ENCODE measurements around the gene AATF. TPM values are rescaled to one million over a fixed set of nuclear protein-coding genes. Genes with fewer than 3 reads are reported as not detected.

Gene AATF
- total RNA-seq, 1 experiment from 2014 or later = 153 TPM

DNA sequence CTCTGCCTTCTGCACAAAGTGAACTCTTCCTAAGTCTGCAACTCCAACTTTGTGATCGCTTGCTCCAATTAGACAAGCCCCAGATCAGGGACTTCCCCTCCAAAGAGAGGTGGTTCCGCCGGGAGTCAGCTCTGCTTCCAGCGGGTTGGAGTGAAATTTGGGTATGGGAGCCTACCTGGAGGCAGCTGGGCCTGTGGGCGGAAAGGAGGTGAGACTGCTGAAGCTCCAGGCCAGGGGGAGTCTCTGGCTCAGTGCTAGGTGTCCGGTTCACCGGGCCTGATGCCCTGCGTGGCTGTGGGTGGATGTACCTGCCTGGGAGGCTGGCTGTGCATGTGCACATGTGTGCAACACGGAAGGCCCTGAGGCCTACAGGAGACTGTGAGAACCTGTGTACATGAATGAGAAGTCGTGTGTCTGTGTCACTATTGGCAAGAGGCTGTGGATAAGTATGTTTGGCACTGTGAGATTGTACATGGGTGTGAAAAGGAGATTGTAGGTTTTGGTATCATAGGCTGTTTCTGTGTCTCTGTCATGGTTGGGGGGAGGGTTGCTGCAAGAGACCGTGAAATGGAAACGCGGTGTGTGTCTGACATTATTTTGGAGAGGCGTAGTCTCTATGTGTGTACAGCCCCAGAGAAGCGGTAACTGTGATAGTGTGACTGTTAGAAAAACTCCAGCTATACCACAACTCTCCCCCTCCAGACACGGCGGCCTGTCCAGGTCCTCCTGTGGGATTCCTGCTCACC, 7.3 kb upstream of the AATF start:
- DNase-seq (ENCODE audit: low read depth) = no peak

- no peak for DNase-seq (ENCODE audit: low read depth)
Measured at GRCh38 chr17:36942019-36942599, 6.6 kb upstream of the AATF start.

DNA sequence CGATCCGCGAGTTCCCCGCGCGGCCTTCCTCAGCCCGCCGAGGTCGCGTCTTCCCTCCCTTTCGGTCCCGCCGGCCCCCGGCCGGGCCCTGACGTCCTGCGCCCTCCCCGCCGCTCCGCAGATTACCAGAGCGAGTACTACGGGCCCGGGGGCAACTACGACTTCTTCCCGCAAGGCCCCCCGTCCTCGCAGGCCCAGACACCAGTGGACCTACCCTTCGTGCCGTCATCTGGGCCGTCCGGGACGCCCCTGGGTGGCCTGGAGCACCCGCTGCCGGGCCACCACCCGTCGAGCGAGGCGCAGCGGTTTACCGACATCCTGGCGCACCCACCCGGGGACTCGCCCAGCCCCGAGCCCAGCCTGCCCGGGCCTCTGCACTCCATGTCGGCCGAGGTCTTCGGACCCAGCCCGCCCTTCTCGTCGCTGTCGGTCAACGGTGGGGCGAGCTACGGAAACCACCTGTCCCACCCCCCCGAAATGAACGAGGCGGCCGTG, 6.1 kb upstream of the AATF start:
- DNase-seq (ENCODE audit: low read depth) = no peak

DNA sequence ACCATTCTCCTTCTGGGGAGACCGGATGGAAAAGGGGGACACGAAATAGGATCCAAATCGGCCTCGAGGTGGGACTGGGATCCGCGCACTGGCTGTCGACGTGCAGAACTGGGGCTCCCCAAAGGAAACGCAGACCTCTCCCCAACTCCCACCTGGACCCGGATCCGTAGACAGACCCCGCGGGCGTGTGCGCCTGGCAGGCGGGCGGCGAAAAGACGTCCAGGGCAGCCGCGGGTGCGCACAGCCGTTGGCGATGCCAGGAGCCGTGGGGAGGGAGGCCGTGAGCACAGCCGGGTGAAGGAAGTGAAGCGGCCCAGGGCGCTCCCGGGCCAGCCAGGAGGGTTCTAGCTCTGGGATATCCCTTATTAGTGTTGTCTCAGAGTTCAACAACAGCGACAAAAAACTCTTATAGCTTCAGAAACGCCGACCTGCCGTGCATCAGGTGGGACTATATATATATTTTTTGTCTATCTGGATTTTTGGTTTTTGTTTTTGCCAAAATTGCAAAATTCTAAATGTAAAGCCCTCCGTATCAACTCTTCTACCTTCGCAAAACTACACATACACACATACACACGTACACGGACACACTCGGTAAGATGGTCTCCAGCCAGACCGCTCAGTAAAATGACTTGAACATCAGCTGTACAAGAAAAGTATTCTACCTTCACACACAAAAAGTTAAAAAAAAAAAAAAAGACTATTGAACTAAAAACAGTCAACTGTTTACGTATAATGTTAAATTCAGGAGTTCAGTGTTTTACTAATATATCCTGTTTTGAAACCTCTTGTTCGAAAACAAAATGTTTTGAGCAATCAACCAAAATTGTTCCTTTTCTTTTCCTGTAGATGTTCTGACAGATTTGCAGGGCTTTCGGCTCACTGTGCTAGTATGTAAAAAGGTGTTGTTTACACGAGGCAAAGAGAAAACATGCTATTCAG, 5.2 kb upstream of the AATF start:
- DNase-seq (ENCODE audit: low read depth) = no peak

DNA sequence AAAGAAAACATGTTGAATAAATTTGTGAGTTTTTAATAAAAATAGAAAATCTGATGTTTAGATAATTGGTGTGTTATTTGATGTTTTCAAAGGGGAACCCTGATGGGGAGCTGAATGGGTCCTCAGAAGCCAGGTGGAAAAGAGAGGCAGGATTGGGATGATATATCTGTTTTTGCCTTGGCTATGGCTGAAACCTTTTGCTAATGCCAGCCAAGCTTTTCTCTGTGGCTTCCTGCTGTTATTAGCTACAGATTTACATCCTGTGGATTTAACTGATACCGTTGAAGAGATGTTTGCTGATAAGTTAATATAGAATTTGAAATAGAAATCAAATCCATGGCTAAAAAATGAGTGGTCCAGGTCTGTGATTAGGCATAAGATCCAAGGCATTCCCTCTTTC, 4.2 kb upstream of the AATF start:
- no peak for DNase-seq (ENCODE audit: low read depth)

DNA sequence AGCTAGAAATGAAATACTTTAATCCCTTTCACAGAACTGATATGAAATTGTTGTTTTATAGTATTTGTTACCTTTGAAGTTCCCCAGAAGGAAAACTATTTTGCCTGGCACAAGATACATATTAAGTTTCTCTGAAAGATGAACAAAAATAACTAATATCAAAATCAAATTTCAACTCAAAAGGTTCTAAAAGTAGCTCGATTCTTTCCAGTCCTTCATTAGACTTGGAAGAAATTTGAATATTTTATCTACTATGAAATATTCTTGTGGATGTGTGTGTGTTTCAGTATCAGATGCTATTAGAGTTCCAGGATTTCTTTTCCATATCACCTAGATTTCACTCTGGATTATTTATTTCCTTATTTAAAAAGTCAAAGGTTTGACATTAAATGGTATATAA, 3.6 kb upstream of the AATF start:
- no peak for DNase-seq (ENCODE audit: low read depth)

DNA sequence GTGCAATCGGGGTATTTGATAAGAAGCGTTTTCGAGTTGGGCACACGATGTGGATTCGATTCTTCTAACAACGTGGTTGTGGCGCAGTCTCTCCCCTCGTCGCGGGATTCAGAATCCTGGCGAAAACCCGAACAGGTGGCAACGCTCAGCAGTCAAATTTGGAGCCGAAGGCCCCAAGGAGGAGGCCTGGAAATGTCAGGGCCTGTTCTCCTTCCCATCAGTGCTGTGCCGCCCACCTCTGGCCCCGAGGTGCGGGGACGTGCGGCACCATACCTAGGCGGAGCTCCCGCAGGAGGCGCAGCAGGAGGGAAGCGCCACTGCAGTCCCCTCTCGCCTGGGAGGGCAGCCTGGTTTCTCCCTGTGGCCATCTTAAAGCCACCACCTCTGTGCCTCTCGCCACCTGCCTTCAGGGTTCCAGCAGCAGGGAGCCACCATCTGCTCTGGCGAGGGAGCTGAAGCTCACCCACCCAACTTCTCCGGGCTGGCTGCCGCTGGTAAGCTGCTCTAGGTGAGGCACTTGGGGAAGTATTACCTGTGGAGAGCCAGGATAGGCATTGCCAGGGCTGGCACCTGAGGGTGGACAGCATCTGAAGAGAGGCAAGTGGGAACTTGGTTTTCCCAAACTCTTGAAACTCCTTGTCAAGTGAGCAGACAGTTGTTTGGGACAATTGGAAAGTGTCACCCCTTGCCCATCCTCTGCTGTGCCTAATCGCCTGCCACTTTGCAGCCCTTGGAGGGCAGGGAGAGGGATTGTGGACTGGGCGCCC, 2.6 kb upstream of the AATF start:
- DNase-seq (ENCODE audit: low read depth) = no peak

GRCh38 chr17:36946726-36947091, 2.0 kb upstream of the AATF start:
- no peak for DNase-seq (ENCODE audit: low read depth)

DNA sequence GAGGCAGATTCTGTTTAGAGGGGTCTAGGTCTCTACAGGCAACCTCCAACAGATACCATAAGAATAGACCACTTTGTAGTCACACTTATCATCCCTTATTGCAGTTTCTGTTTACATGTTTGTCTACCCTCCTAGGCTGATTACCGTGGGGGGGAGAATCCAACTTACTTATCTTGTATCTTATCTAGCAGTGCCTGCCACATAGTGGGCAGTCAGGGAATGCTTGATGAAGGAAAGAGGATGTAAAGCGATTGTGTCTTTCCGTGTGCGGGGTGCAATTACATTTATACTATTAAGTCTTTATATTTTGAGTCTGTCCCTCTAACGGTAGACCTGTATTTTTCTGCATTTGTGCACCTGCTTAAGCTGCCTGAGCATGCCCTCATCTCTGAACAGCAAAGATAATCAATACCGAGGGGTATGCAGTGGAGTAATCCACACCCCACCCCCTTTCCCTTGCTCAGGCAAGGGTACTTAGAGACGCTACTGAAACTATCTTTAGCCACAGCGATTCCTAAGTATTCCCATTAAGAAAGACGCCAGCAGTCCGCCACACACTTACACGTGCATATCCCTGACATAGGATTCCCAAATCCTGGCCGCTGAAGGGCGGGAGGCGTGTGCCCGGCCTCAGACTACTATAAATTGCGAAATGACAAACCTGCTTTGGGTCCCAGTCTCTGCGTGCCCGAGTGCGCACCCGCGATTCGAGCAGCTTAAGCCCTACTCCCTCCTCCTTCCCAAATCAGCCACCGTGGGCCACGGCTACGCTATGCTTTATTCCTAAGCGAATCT, 635 bp upstream of the AATF start:
- peak; percentile 35 for DNase-seq (ENCODE audit: low read depth)

DNA sequence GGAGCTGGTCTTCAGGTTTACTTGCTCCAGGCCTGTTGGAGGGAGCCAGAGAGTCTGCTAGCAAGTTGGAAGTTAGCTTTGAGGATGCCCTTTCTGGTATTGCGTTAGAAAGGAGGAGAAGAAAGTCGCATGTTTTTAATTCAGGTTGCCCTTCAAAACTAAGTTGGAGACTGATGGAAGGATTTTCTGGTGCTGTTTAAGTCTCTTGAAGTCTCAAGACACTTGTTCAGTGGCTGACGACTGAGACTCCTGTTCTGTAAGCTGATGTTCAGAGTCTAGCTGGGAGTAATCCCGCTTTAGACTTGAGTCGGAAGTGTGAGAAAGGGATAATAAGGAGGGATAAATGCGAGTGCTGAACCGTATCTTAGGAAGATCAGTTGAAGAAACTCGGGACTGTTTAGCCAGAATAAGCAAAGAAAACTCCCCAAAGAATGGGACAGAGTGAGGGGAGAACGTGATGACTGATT, 740 bp downstream of the AATF start:
- DNase-seq (ENCODE audit: low read depth) = no peak

DNA sequence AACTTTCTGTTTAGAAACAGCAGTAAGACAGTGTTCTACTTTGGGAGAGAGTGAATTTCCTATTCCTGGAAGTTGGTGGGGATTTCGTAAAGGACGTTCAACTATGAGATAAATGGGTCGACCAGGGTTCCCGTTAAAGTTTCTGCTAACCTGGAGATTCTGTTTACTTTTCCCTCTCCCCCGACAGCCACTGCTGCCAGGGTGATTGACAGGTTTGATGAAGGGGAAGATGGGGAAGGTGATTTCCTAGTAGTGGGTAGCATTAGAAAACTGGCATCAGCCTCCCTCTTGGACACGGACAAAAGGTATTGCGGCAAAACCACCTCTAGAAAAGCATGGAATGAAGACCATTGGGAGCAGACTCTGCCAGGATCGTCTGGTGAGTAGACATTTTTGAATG, 1.3 kb downstream of the AATF start:
- no peak for DNase-seq (ENCODE audit: low read depth)

GRCh38 chr17:36951084-36951789, 2.5 kb downstream of the AATF start:
- DNase-seq (ENCODE audit: low read depth) = no peak

DNA sequence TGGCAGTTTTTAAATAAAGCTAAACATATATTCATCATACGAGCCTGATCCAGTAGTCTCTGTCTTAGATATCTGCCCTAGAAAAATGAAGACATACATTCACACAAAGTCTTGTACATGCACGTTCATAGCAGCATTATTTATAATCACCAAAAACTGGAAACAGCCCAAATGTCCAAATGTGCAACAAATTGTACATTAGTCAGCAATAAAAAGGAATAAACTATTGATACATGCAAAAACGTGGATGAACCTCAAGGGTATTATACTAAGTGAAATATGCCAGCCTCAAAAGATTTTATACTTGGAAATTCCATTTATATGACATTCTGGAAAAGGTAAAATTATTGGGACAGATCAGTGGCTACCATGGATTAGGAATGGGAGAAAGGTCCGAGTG, 22.8 kb downstream of the AATF start:
- DNase-seq (ENCODE audit: low read depth) = no peak

DNA sequence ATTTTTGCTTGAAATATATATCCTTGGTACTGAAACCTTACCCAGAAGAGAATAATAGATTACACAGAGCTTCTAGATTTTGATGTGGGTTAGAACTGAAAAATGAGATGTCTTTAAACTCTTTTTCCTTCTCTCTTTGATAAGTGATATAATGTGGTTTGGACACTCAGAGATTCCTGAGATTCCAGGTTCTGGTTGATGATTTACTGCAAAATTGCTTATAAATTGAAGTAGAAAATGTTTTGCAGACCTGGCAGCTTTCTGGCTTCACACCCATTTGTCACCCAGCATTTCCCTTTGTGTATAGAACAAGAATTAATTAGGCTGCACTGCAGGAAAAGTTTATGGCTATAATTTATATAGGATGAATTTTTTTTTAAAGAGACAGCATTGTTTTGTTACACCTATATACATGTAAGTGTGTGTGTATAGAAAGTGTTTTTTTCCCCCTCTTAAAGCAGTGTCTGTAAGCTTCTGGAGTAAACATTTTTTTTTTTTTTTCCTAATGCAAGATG, 23.5 kb downstream of the AATF start:
- no peak for DNase-seq (ENCODE audit: low read depth)

DNA sequence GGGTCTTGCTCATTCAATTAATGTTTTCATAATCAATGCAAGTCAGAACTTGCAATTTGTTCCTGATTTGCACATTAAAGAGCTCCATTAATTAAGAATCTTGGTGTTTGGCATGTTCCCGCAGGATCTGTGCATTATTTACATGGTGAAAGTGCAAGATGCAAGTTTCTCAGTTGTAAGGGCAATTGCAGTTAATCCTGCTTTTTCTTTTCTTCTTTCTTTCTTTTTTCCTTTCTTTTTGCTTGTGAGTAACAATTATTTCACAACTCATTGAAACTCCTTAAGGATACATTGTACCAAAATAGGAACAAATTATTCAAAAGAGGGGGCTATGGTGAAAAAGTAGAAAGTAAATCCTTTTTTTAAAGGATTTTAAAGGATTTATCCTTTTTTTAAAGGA, 24.2 kb downstream of the AATF start:
- DNase-seq (ENCODE audit: low read depth) = no peak

DNA sequence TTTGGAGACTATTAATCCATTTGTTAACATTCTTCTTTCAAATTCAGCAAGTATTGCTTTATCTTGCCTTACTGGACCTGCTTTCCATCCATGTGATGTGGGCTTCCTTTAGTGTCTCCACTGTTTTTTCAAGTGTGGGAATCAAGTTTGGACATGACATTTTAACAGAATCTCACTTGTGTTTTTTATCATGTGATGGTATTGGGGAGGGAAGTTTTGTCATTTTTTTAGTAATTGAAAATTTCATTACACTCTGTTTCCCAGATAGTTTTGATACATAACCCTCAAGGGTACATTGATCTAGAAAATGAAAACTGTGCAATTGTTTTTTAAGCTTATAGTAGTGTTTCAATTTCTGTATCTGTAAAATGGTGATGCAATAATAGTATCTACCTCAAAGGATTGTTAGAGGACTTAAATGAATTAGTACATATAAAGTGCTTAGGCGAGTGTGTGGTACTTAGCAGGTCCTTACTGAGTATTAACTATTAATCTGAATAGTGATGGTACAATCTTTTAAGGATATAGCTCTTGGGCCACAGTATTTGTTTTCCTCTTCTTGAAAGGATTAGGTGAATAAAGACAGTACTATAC, 27.3 kb downstream of the AATF start:
- DNase-seq (ENCODE audit: low read depth) = no peak

- no peak for DNase-seq (ENCODE audit: low read depth)
Measured at GRCh38 chr17:36977066-36977465, 28.3 kb downstream of the AATF start.

GRCh38 chr17:36977568-36977967, 28.8 kb downstream of the AATF start:
- no peak for DNase-seq (ENCODE audit: low read depth)

All from HT1080 (cell line).